ENCODE results near the gene RAPGEF1. TPM values are rescaled to one million over a fixed set of nuclear protein-coding genes. Genes with fewer than 3 reads are reported as not detected.

The RAPGEF1 gene
- total and polyA plus RNA-seq, 2 donors (not counting 3 experiments of a cell fraction or from before 2014, with no cell fraction given), result 50.0 to 124 TPM

- H3K27ac ChIP-seq (ENCODE audit: insufficient read depth, low read depth, low read length), result no peak overlapping the region
- intact Hi-C loops (cut with micrococcal nuclease) (no loop called here), dilution Hi-C loops (cut with MboI; ENCODE audit: extremely low pct_ligation_motif_present, low sequenced_read_pairs) (no loop called here)
- peaks cover 6% of the 10 kb centered on the region for H3K4me1 ChIP-seq (ENCODE audit: control insufficient read depth, extremely low read depth, insufficient read depth, low read length)
- BruUV-seq (replicated peaks), result no TSS peak
- no peaks in the 10 kb centered on the region for H3K79me2 ChIP-seq (ENCODE audit: control insufficient read depth, insufficient read depth, low read length)
- H3K36me3 ChIP-seq (ENCODE audit: control insufficient read depth in 2 of 2, extremely low read depth in 1 of 2, insufficient read depth in 2 of 2, low read length in 2 of 2), result peaks cover 0 to 14% of the 10 kb centered on the region in 2 experiments
- no peak overlapping the region for H3K9ac ChIP-seq (replicated peaks; ENCODE audit: extremely low read depth, insufficient read depth, low read length)
- TF ChIP-seq EZH2 (IDR thresholded peaks at IDR 0.05; ENCODE audit: borderline replicate concordance, low read depth, low read length, severe bottlenecking) (no peak), POLR2AphosphoS5 (IDR thresholded peaks at IDR 0.05; ENCODE audit: insufficient read depth, low read depth, low read length) (no peak), MAX (IDR thresholded peaks at IDR 0.05; ENCODE audit: insufficient read depth, insufficient read length) (no peak), CTCF (IDR thresholded peaks at IDR 0.05; ENCODE audit: extremely low read depth in 1 of 2, insufficient read depth in 1 of 2, low read depth in 1 of 2, low read length in 2 of 2) (no peak), POLR2A (IDR thresholded peaks at IDR 0.05; ENCODE audit: low read depth, low read length) (no peak), JUN (IDR thresholded peaks at IDR 0.05; ENCODE audit: borderline replicate concordance, insufficient read depth, insufficient read length, low read depth) (no peak), GATA2 (IDR thresholded peaks at IDR 0.05; ENCODE audit: insufficient read depth, insufficient read length, low read depth, low read length) (no peak), FOS (IDR thresholded peaks at IDR 0.05; ENCODE audit: borderline replicate concordance, insufficient read depth, low read length) (no peak), MYC (IDR thresholded peaks at IDR 0.05; ENCODE audit: low read depth, low read length) (no peak)
- ChIA-PET CTCF (interaction anchor here (0.7 to 2.4 kb wide), 7 partner anchors 9 to 92 kb away, joined by 3 to 9 read pairs (median 3); no protein-coding TSS in a partner anchor), POLR2A (no interaction called here)
- no peaks in the 10 kb centered on the region for H3K9me1 ChIP-seq (replicated peaks; ENCODE audit: control insufficient read depth, extremely low read depth, insufficient read depth, low read length)
- H3K4me3 ChIP-seq (replicated peaks in 1 of 3; ENCODE audit: insufficient read depth in 1 of 3, low read depth in 1 of 3, low read length in 3 of 3), result no peak overlapping the region
- no peak for DNase-seq (ENCODE audit: low read depth, low spot score)
- FAIRE-seq, result no peak
- no peak overlapping the region for H3K4me2 ChIP-seq (ENCODE audit: insufficient read depth, low read length)
- H2AFZ ChIP-seq (ENCODE audit: low read depth, low read length), result no peak overlapping the region
- H3K27me3 ChIP-seq (ENCODE audit: control insufficient read depth in 2 of 2, insufficient read depth in 2 of 2, low read length in 2 of 2), result no peaks in the 10 kb centered on the region
- H3K9me3 ChIP-seq (replicated peaks; ENCODE audit: control insufficient read depth, insufficient read depth, low read length), result no peaks in the 10 kb centered on the region
- no peaks in the 10 kb centered on the region for H4K20me1 ChIP-seq (replicated peaks; ENCODE audit: control insufficient read depth, extremely low read depth, insufficient read depth, low read length)
These were observed 98.0 kb downstream of the RAPGEF1 start for GRCh38 chr9:131641618-131642495.
